H1 (cell line): Measurements from ENCODE around the gene HIVEP3. TPM values are rescaled to one million over a fixed set of nuclear protein-coding genes. Genes with fewer than 3 reads are reported as not detected.

Experiments
- CBX5 ChIP-seq: fragments of 300-800, 300-1000 bp; sonication (generic); IDR thresholded peaks from 2 replicates; pipeline ENCODE4 v1.7.1; 2016; ENCODE audit warnings: antibody characterized with exemption, low read length, low read depth
- CHD7 ChIP-seq: fragments of 300-600 bp; sonication (generic); IDR thresholded peaks from 2 replicates; pipeline ENCODE4 v1.7.1; 2012; ENCODE audit warnings: low read length, moderate library complexity, mild to moderate bottlenecking, inconsistent platforms; ENCODE audit not compliant: insufficient replicate concordance
- JUN ChIP-seq: IDR thresholded peaks from 2 replicates; pipeline ENCODE4 v1.6.1; 2011; ENCODE audit warnings: low read depth, mild to moderate bottlenecking, improper control_type of control experiment, low read length
- JUND ChIP-seq: IDR thresholded peaks from 2 replicates; pipeline ENCODE4 v1.6.1; 2011; ENCODE audit warnings: mild to moderate bottlenecking, improper control_type of control experiment, low read length
- NANOG ChIP-seq: IDR thresholded peaks from 2 replicates; pipeline ENCODE4 v1.6.1; 2011; ENCODE audit warnings: low read length, low read depth, mild to moderate bottlenecking, inconsistent platforms; ENCODE audit not compliant: insufficient read depth, poor library complexity, severe bottlenecking
- SIN3A ChIP-seq, 2 experiments: IDR thresholded peaks in 1 of 2; conservative IDR thresholded peaks in 1 of 2; 2 replicates each; pipeline ENCODE4 v1.6.1; 2011 to 2012; ENCODE audit warnings: low read length in 2 of 2, improper control_type of control experiment in 1 of 2, low read depth in 1 of 2, mild to moderate bottlenecking in 1 of 2
- SIRT6 ChIP-seq: IDR thresholded peaks from one replicate; pipeline ENCODE4 v1.7.1; 2012; ENCODE audit warnings: low read length, inconsistent platforms
- TAF1 ChIP-seq: IDR thresholded peaks from 2 replicates; pipeline ENCODE4 v1.6.1; 2011; ENCODE audit warnings: mild to moderate bottlenecking, low read depth, low read length
- polyA plus RNA-seq, 7 experiments: library from polyadenylated mRNA; depleted of rRNA in 3 of 7; stranded (reverse) in 5 of 7; unstranded in 2 of 7; fragments of >200 nt in 5 of 7; fragments of 200-250 nt in 2 of 7; gene quantifications; 1 replicate in 5 of 7; 2 replicates in 1 of 7; 4 replicates in 1 of 7; pipeline versions ENCODE4 v1.2.1 to v1.2.3, GENCODE V29; 2011 to 2013; ENCODE audit warnings: missing spikeins in 2 of 7, mixed read lengths in 2 of 7
- total RNA-seq: library from RNA; stranded (reverse); fragmentation: NEBNext Ultra II Directional; extraction: Animal tissue kit (Norgen Biotek cat#: 25700); gene quantifications from 2 replicates; pipeline ENCODE4 v1.2.1, GENCODE V29; 2021

Gene HIVEP3
- total and polyA plus RNA-seq, 2 of the 8 experiments (the other 6 are each of a cell fraction or from before 2014, with no cell fraction given) = 0.24 to 0.69 TPM

DNA sequence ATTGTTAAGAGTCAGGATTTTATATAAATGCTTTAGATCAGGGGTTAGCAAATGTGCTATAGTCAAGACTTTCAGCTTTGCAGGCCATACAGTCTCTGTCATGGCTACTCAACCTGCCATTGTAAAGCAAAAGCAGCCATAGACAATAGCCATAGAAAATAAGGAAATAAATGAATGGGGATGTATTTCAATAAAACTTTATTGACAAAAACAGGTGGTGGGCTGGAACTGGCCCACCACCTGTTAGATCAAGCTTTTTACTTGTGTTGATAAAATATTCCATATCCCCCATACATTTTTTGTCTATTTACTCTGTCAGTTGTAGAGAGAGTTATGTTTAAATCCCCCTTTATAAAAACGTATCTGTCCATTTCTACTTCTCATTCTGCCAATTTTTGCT is 98.9 kb downstream of the HIVEP3 start (continued):
- TF ChIP-seq CHD7 (no peak), SIN3A (conservative IDR thresholded peaks at IDR 0.05 in 1 of 2, IDR thresholded peaks at IDR 0.05 in 1 of 2; ENCODE audit: low read depth in 1 of 2, low read length in 2 of 2) (no peak), JUND (no peak), NANOG (no peak), JUN (no peak), CBX5 (no peak), TAF1 (no peak), SIRT6 (no peak)
